ENCODE data around the gene CCL21.
"Not testable (repeated sequence)": the region's sequence is repeated elsewhere in the genome, so short reads cannot be mapped to it uniquely, and the experiment has no call there.

The CCL21 gene

GRCh38 chr9:34710023-34710422 is at the start of gene CCL21:
Gene CCL21 (minus strand): TSS chr9:34710136. CDS start chr9:34710066, 70 bp downstream.
- TF ChIP-seq, protein P1, sequence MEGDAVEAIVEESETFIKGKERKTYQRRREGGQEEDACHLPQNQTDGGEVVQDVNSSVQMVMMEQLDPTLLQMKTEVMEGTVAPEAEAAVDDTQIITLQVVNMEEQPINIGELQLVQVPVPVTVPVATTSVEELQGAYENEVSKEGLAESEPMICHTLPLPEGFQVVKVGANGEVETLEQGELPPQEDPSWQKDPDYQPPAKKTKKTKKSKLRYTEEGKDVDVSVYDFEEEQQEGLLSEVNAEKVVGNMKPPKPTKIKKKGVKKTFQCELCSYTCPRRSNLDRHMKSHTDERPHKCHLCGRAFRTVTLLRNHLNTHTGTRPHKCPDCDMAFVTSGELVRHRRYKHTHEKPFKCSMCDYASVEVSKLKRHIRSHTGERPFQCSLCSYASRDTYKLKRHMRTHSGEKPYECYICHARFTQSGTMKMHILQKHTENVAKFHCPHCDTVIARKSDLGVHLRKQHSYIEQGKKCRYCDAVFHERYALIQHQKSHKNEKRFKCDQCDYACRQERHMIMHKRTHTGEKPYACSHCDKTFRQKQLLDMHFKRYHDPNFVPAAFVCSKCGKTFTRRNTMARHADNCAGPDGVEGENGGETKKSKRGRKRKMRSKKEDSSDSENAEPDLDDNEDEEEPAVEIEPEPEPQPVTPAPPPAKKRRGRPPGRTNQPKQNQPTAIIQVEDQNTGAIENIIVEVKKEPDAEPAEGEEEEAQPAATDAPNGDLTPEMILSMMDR (conservative IDR thresholded peaks at IDR 0.05; ENCODE audit: low read length) = no peak
- no peak within 1 kb of the TSS for H3K4me3 ChIP-seq (ENCODE audit: low read length)
- DNase-seq (ENCODE audit: low read depth) = no peak

DNA sequence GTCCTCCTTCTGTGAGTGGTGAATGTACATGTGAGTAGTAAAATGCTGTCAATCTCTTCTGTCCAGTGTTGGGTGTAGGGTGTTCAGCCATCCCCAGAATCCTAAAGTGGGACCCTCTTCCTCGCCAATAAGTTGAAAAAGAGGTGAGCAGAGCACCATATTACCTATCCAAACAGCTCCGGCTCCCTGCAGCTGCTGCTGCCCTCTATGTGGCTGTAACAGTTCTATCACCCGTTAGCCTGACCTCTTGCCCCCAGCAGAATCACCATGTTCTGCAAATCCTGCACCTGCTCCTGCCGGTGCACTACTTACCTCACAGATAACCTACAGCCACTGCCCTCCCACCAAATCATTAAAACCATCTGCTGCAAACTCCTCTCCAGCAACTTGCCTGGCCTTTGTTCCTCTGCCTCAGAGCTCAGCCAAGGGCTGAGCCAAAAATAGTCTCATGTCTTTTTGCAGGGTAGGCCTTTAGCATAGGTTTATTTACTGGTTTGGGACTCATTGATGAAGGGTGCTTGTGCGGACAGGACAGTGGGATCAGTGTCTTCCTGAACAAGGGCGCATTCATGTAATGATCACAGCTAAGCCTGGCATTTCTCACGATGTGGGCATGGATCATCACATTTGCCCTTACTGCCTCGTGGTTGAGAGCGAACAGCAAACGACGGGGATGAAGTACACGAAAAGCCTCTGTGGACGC is 49.6 kb upstream of the CCL21 start:
- no peak for DNase-seq (ENCODE audit: low read depth)
- TF ChIP-seq, protein P1 (conservative IDR thresholded peaks at IDR 0.05; ENCODE audit: low read length) = no peak

DNA sequence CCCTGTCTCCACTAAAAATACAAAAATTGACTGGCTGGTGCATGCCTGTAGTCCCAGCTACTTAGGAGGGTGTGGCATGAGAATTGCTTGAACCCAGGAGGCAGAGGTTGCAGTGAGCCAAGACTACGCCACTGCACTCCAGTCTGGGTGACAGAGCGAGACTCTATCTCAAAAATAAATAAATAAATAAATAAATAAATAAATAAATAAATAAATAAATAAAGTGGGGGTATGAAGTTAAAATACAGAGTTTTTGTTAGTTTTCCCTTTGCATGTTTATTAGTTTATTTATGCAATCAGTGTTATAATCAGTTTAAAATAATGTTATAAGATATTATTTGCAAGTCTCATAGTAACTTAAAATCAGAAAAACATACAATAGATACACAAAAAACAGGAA is 40.4 kb upstream of the CCL21 start:
- not testable (repeated sequence) for DNase-seq (ENCODE audit: low read depth); H3K4me3 ChIP-seq (ENCODE audit: low read length)

More for the DNA sequence above, 49.6 kb upstream of the CCL21 start:
- no peak overlapping the region for H3K4me3 ChIP-seq (ENCODE audit: low read length)

DNA sequence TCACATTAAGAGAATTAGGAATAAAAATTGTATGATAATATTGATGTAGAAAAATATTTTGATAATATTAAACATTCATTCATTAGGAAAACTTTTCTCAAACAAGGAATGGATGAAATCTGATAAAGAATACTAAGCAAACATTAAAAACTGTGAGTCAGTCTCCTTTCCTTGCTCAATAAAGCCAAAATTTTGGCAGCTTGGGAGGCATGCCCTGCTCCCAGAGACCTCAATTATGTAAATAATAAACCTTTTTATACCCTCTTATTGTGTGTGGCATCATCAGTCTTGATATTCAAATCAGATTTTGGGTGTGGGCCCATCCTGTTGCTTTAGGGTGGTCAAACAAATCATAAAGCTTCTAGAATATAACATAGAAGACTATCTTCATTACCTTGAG is 36.6 kb upstream of the CCL21 start:
- H3K4me3 ChIP-seq (ENCODE audit: low read length) = no peak overlapping the region
- TF ChIP-seq, protein P1 (conservative IDR thresholded peaks at IDR 0.05; ENCODE audit: low read length) = no peak
- DNase-seq (ENCODE audit: low read depth) = no peak

- H3K4me3 ChIP-seq (ENCODE audit: low read length) = no peak overlapping the region
- DNase-seq (ENCODE audit: low read depth) = peak; percentile 30
Observed at GRCh38 chr9:34744295-34745221, 34.6 kb upstream of the CCL21 start.

DNA sequence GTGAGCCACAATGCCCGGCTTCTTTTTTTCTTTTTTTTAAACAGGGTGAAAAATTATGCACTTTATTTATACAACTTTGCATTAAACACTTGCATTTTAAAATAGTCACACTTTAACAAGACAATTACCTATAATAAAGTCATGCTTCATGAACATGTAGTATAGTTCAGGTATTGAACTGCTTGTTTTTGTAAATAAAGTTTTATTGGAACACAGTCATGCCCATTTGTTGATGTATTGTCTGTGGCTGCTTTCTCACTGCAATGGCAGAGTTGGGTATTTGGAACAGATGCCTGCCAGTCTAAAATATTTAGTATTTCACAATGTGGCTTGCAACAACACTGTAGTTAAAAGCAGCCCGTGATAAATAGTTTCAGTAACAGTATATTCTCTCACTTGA is 32.8 kb upstream of the CCL21 start:
- DNase-seq (ENCODE audit: low read depth) = no peak
- TF ChIP-seq, protein P1 (conservative IDR thresholded peaks at IDR 0.05; ENCODE audit: low read length) = no peak
- no peak overlapping the region for H3K4me3 ChIP-seq (ENCODE audit: low read length)

More at GRCh38 chr9:34744295-34745221, 34.6 kb upstream of the CCL21 start:
- TF ChIP-seq, protein P1 (conservative IDR thresholded peaks at IDR 0.05; ENCODE audit: low read length) = no peak

DNA sequence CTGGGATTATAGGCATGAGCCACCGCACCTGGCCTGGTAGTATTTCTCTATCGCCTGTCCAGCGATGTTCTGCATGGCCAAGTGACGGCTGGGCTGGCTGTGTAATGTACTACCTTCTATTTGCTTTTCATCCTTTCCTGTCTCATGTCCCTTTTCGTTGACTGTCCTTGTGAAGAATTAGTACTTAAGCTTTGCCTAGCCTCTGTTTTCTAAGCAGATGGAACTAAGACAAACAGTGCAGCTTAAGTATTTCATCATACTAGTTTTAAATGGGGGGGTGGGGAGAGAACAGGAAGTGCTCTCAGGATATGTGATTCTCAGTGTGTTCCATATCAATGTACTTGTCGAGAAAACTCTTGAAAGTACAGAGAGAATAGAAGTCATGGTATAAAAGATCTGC is 31.7 kb upstream of the CCL21 start:
- DNase-seq (ENCODE audit: low read depth) = no peak
- H3K4me3 ChIP-seq (ENCODE audit: low read length) = no peak overlapping the region
- TF ChIP-seq, protein P1 (conservative IDR thresholded peaks at IDR 0.05; ENCODE audit: low read length) = no peak

GRCh38 chr9:34740176-34740575 is 30.2 kb upstream of the CCL21 start:
- not testable (repeated sequence) for H3K4me3 ChIP-seq (ENCODE audit: low read length); DNase-seq (ENCODE audit: low read depth)

All from AG10803 (cell line).